Spinal cord (tissue), 10 donors: ENCODE results near the gene MATCAP1. TPM values are rescaled to one million over a fixed set of nuclear protein-coding genes. Genes with fewer than 3 reads are reported as not detected.

Experiments used
- DNase-seq, 6 donors: peaks; one replicate each; pipeline versions ENCODE4 v3.0.0 to v3.0.0-alpha.2; 2013 to 2015; ENCODE audit warnings: low spot score in 6 of 6, low read depth in 4 of 6
- H3K27ac ChIP-seq: one replicate; pipeline ENCODE4 v1.5.1; 2013; ENCODE audit warnings: low read depth, low read length, control low read depth
- H3K27me3 ChIP-seq: one replicate; pipeline ENCODE4 v1.6.1; 2013; ENCODE audit warnings: low read length; ENCODE audit not compliant: control insufficient read depth, insufficient read depth
- H3K36me3 ChIP-seq: one replicate; pipeline ENCODE4 v1.6.1; 2013; ENCODE audit warnings: low read length; ENCODE audit not compliant: control insufficient read depth, insufficient read depth
- H3K4me1 ChIP-seq: one replicate; pipeline ENCODE4 v1.6.1; 2013; ENCODE audit warnings: low read length; ENCODE audit not compliant: control insufficient read depth, insufficient read depth
- H3K4me3 ChIP-seq: one replicate; pipeline ENCODE4 v1.5.1; 2013; ENCODE audit warnings: low read depth, low read length, control low read depth
- H3K9me3 ChIP-seq: one replicate; pipeline ENCODE4 v1.6.1; 2013; ENCODE audit warnings: low read length; ENCODE audit not compliant: control insufficient read depth, insufficient read depth
- WGBS: methylation state at CpG from one replicate; pipeline ENCODE4 v1.1.5; 2013; ENCODE audit warnings: missing lambda C conversion rate; ENCODE audit not compliant: insufficient coverage; 5-methylcytosine and 5-hydroxymethylcytosine counted together
- polyA plus RNA-seq, 2 donors: library from polyadenylated mRNA; unstranded; fragments of 120-200 nt; gene quantifications; one replicate each; pipeline ENCODE4 v1.2.1, GENCODE V29; 2013; ENCODE audit not compliant: insufficient read length in 2 of 2
- total RNA-seq, 2 donors: library from RNA; depleted of rRNA in 1 of 2; stranded (reverse); fragments of 120-200 nt in 1 of 2; fragments of >200 nt in 1 of 2; gene quantifications; one replicate each; pipeline versions ENCODE4 v1.2.3 to v1.2.4, GENCODE V29; 2013 to 2014
- donor health status: healthy.

The MATCAP1 gene
- total and polyA plus RNA-seq, 4 donors, result 22.2 to 157 (median 80.6) TPM

DNA sequence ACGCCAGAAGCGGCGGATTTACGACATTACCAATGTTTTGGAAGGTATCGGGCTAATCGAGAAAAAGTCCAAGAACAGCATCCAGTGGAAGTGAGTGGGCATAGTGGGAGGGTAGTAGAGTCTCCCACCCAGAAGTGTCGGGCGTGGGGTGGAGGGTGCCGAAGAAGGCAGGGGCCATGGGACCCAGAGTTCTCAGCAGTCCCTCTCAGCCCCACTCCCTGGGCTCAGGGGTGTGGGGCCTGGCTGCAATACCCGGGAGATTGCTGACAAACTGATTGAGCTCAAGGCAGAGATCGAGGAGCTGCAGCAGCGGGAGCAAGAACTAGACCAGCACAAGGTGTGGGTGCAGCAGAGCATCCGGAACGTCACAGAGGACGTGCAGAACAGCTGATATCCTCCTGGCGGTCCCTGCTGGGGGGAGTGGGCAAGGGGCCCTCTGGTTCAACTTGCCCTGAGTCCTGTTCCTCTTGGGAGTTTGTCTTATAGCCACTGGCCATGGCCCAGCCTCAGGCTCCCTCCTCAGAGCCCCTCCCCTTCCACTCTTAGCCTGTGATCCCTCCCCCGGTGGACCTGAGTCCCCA lies 9.1 kb upstream of the MATCAP1 start:
- Histone ChIP-seq H3K4me1 (peaks cover 24% of the 10 kb centered on the region), H3K27me3 (no peaks in the 10 kb centered on the region), H3K36me3 (peaks cover 56% of the 10 kb centered on the region), H3K27ac (no peak overlapping the region), H3K4me3 (peak overlapping the region; percentile 91), H3K9me3 (no peaks in the 10 kb centered on the region)
- no peak for DNase-seq
- WGBS, result 44% methylated on average over 15 of the region's 17 CpGs

DNA sequence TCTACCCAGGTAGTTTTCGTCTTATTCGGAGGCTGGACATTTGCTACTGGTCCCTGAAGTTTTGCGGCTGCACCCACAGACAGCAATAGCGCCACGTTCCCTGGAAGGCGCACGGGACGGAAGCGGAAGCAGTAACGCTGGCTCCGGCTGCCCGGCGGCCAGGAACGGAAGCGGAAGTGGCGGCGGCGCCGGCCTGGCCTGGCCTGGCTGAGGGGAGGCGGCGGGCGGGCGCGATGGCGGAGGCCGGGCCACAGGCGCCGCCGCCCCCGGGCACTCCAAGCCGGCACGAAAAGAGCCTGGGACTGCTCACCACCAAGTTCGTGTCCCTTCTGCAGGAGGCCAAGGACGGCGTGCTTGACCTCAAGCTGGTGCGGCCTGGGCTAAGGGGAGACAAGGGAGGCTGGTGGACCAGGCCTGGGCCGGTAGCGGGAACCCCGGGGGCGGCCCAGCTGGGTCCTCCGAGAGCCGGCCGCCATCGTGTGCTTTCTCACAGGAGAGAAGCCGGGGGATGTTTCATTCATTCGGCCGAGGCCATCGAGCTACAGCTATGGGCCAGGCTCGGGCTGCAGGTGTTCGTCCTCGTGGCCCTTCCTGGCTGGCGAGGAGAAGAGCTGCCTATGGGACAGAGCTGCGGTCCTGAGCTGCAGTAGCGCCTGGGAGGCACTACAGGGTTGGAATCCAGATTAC lies 8.4 kb upstream of the MATCAP1 start, which contains the start of gene E2F4:
TSS of gene E2F4 (plus strand) at position 161 of the 687 bp plus-strand sequence. CDS start at position 234, 73 bp downstream.
- under 1% methylated on average over 54 of the region's 54 CpGs for WGBS
- H3K27ac ChIP-seq, result no peak within 1 kb of the TSS
- peak in 5 of 6 donors; percentile 73 to 96 (median 84) for DNase-seq
- peak within 1 kb of the TSS; percentile 91 for H3K4me3 ChIP-seq
- H3K36me3 ChIP-seq, result peaks cover 52% of the 10 kb centered on the region
- H3K4me1 ChIP-seq, result peaks cover 28% of the 10 kb centered on the region
- no peaks in the 10 kb centered on the region for H3K9me3 ChIP-seq
- no peaks in the 10 kb centered on the region for H3K27me3 ChIP-seq

DNA sequence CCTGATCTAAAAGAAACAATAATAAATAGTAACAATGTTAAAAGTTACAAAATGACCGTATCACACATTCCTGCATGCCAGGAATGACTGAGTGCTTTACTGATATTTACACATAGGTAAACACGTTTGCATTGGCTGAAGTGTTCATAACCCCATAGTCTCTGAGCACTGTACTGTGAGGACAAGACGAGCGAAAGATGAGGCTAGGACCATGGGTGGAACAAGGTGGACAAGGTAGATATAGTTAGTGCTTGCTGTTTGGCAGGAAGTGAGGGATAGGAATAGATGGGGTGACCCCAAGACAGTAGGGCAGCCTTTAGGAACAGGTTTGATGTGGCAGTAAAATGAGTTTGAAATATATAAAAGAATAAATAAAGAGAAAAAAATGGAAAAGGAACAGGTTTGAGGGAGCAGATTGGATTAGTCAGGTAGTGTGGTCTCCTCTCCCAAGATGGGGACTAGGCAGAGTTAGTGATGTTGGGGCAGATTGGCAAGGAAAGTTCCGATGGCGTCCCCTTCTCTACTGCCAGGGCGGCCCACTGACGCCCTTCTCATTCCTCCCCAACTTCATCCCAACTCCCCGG lies 7.7 kb upstream of the MATCAP1 start:
- no peak overlapping the region for H3K27ac ChIP-seq
- H3K4me1 ChIP-seq, result peaks cover 35% of the 10 kb centered on the region
- H3K9me3 ChIP-seq, result no peaks in the 10 kb centered on the region
- peaks cover 49% of the 10 kb centered on the region for H3K36me3 ChIP-seq
- DNase-seq, result no peak
- no peaks in the 10 kb centered on the region for H3K27me3 ChIP-seq
- peak overlapping the region; percentile 20 for H3K4me3 ChIP-seq
- 29% methylated on average over 5 of the region's 9 CpGs for WGBS

DNA sequence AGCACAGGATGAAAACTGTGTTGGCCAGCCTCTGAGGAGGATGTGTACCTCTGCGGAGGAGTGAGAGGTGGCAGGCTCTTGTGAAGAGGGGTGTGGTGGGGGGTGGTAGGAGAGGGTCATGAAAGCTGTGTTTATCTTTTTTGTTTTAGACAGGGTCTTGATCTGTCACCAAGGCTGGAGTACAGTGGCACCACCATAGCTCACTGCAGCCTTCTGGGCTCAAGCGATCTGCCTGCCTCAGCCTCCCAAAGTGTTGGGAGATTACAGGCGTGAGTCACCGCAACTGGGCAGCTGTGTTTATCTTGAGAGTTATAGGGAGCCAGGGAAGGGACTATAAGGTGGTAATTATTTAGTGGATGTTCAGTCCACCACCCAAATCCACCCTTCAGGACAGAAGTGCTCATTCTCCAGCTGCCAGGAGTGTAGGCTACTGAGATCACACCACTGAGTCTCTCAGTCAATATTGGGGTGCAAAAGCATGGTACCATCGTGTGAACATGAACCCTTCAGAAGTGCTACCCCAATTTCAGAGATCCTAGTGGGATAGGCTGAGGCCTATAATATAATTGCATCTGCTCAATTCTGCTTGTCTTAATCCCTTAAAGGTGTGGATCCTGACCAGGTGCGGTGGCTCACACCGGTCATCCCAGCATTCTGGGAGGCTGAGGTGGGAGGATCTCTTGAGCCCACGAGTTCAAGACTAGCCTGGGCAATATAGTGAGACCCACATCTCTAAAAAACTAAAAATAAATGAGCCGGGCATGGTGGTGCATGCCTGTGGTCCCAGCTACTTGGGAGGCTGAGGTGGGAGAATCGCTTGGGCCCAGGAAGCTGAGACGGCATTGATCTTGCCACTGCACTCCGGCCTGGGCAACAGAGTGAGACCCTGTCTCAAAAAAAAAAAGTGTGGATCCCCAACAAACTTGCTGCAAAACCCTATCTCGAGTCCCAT lies 7.0 kb upstream of the MATCAP1 start:
- WGBS, result 85% methylated on average over 6 of the region's 13 CpGs
- H3K27ac ChIP-seq, result no peak overlapping the region
- H3K27me3 ChIP-seq, result no peaks in the 10 kb centered on the region

DNA sequence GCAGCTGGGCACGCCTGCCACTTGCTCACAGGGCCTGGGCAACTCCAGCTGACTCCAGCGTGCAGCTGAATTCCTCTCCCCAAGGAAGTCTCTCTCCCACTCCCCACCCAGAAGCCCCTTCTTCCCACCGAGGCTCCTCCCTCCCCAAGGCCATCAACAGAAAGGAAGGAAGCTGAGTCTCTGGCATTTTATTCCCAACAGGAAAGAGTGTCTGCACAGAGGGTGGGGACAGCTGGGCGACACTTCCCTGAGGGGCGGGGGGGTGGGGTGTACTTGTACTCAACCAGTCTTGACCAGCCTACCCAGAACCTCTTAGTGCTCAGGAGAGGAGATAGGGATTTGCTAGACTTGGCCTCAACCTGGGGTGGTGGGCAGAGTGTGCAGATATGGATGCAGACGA lies 6.3 kb upstream of the MATCAP1 start, which contains the start of gene EXOC3L1:
TSS of gene EXOC3L1 (minus strand) at position 96 of the 400 bp plus-strand sequence. CDS start 460 bp downstream, outside the sequence.
- H3K4me1 ChIP-seq, result peaks cover 44% of the 10 kb centered on the region
- no peak within 1 kb of the TSS for H3K4me3 ChIP-seq
- WGBS, result 35% methylated on average over 3 of the region's 6 CpGs
- no peak within 1 kb of the TSS for H3K27ac ChIP-seq
- H3K27me3 ChIP-seq, result no peaks in the 10 kb centered on the region
- peaks cover 35% of the 10 kb centered on the region for H3K36me3 ChIP-seq
- H3K9me3 ChIP-seq, result no peaks in the 10 kb centered on the region
- no peak for DNase-seq

More for the DNA sequence above, 7.0 kb upstream of the MATCAP1 start:
- no peaks in the 10 kb centered on the region for H3K9me3 ChIP-seq
- H3K36me3 ChIP-seq, result peaks cover 41% of the 10 kb centered on the region
- no peak overlapping the region for H3K4me3 ChIP-seq
- DNase-seq, result no peak
- peaks cover 38% of the 10 kb centered on the region for H3K4me1 ChIP-seq

DNA sequence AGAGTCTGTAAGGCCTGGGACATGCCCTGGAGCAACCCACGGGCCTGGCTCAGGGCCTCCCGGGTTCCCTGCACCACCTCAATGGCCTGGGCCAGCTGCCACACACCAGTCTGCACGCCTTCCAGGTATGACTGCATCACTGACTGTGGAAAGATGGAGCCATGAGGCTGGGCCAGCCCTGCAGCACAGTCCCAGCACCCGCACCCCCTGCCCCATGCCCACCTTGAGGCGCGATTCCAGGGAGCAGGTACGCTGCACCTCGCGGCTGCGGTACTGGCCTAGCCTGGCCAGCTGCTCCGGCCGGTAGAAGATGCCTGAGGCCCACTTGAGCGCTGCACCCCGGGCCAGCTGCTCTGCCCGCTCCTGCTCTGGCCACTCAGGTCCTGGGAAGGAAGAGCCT lies 5.0 kb upstream of the MATCAP1 start:
- H3K4me1 ChIP-seq, result peaks cover 55% of the 10 kb centered on the region
- no peak overlapping the region for H3K4me3 ChIP-seq
- no peak for DNase-seq
- H3K27ac ChIP-seq, result no peak overlapping the region
- H3K9me3 ChIP-seq, result no peaks in the 10 kb centered on the region
- peaks cover 22% of the 10 kb centered on the region for H3K36me3 ChIP-seq
- no peaks in the 10 kb centered on the region for H3K27me3 ChIP-seq
- WGBS, result 89% methylated on average over 12 of the region's 15 CpGs

DNA sequence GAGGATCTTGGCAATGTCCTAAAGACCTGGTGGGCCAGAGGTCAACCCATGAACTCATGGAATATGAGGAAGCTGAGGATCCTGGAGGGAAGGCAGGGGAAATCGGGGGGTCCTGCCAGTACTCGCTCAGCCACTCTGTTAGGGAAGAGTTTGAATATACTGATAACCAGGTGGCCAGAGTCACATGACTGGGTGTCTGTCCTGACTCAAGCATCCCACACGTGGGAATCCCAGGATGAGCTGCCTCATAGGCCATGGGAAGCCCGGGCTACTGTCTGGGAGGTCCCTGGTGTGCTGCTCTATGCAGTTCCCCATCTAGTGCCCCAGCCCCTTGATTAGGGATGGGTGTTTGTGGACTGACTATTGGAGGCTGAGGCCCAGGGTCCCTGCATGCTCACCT lies 4.6 kb upstream of the MATCAP1 start:
- DNase-seq, result no peak
- no peak overlapping the region for H3K4me3 ChIP-seq
- no peaks in the 10 kb centered on the region for H3K27me3 ChIP-seq
- H3K27ac ChIP-seq, result no peak overlapping the region
- peaks cover 52% of the 10 kb centered on the region for H3K4me1 ChIP-seq
- peaks cover 18% of the 10 kb centered on the region for H3K36me3 ChIP-seq
- 78% methylated on average over 4 of the region's 4 CpGs for WGBS
- H3K9me3 ChIP-seq, result no peaks in the 10 kb centered on the region

DNA sequence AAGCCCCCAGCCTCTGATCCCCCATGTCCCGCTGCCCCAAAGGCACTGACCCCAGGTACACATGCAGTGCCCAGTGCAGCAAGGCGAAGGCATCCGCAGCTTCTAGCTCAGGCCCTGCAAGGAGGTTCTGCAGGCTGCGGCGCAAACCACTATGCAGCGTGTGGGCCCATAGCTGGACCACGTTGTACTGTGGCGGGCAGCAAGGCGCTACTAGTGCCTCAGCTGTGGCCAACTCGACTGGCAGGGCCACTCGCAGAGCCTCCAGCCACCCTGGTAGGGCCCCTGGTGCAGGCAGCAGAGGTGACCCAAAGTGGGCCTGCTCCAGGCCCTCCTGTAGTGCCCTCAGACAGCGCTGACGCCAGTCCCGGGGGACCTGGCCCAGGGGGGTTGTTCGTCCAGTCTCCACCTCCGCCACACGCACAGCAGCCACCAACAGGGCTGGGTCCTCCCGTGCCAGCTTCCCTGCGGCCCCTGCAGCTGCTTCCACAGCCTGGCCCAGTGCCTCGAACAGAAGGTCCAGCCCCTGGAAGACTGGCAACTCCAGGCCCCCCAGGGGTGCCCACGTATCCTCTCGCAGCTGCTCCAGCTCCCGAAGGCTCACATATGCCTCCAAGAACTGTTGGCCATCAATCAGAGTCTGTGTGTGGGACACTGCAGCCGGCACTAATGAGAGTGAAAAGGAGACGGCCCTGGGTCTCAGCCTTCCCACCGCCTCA lies 3.6 kb upstream of the MATCAP1 start:
- no peaks in the 10 kb centered on the region for H3K9me3 ChIP-seq
- H3K27me3 ChIP-seq, result no peaks in the 10 kb centered on the region
- peaks cover 45% of the 10 kb centered on the region for H3K4me1 ChIP-seq
- H3K27ac ChIP-seq, result no peak overlapping the region
- peaks cover 13% of the 10 kb centered on the region for H3K36me3 ChIP-seq
- no peak overlapping the region for H3K4me3 ChIP-seq
- DNase-seq, result peak in 1 of 6 donors; percentile 72
- WGBS, result 49% methylated on average over 23 of the region's 26 CpGs

DNA sequence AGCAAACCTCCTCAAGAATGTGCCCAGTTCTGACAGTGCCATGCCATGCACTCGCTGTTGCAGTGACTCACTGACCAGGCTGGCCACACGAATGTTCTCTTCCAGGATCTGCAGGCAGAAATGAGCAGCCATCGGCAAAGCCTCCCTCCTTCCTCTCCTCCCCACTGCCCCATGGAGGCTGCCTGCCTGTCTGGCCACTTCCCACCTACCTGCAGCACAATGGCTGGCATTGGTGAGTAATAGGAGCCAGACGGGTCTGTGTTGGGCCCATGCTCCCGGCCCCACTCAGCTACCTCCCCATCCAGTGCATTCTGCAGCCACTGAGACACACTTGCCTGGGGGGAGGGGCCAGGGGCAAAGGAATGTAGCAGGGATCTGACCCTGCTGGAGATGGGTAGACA lies 2.8 kb upstream of the MATCAP1 start:
- Histone ChIP-seq H3K27me3 (no peaks in the 10 kb centered on the region), H3K4me1 (peaks cover 42% of the 10 kb centered on the region), H3K4me3 (no peak overlapping the region), H3K36me3 (peaks cover 13% of the 10 kb centered on the region), H3K9me3 (no peaks in the 10 kb centered on the region), H3K27ac (no peak overlapping the region)
- 93% methylated on average over 3 of the region's 5 CpGs for WGBS
- no peak for DNase-seq
